HepG2 (cell line): Measurements from ENCODE around the gene AGAP3. TPM values are rescaled to one million over a fixed set of nuclear protein-coding genes. Genes with fewer than 3 reads are reported as not detected.

Source experiments
- AHR ChIP-seq: IDR thresholded peaks from 2 replicates; pipeline ENCODE4 v1.6.1; 2018; ENCODE audit warnings: missing genetic modification reagents, missing compliant biosample characterization
- BCL3 ChIP-seq: sonication (generic); formaldehyde crosslinking; IDR thresholded peaks from 2 replicates; pipeline ENCODE4 v1.5.1; 2020; ENCODE audit warnings: mild to moderate bottlenecking, missing genetic modification reagents, moderate library complexity
- KDM3A ChIP-seq: IDR thresholded peaks from 2 replicates; pipeline ENCODE4 v1.6.1; 2018; ENCODE audit warnings: low read depth, missing compliant biosample characterization
- MEF2D ChIP-seq: sonication (generic); formaldehyde crosslinking; IDR thresholded peaks from 2 replicates; pipeline ENCODE4 v1.5.1; 2020; ENCODE audit warnings: mild to moderate bottlenecking, missing genetic modification reagents
- NAIF1 ChIP-seq: sonication (generic); formaldehyde crosslinking; IDR thresholded peaks from 2 replicates; pipeline ENCODE4 v1.5.0; 2020; ENCODE audit warnings: mild to moderate bottlenecking, missing genetic modification reagents, borderline replicate concordance
- PAF1 ChIP-seq: IDR thresholded peaks from 2 replicates; pipeline ENCODE4 v1.6.1; 2016; ENCODE audit warnings: missing genetic modification reagents, missing compliant biosample characterization
- PHF8 ChIP-seq: sonication (generic); formaldehyde crosslinking; IDR thresholded peaks from 2 replicates; pipeline ENCODE4 v1.5.0; 2020; ENCODE audit warnings: missing genetic modification reagents
- POLR2G ChIP-seq: fragments of 200-400 bp; formaldehyde crosslinking; IDR thresholded peaks from 2 replicates; pipeline ENCODE4 v1.6.1; 2018; ENCODE audit warnings: mild to moderate bottlenecking, low read depth, low read length, moderate library complexity
- RXRB ChIP-seq: IDR thresholded peaks from 2 replicates; pipeline ENCODE4 v1.6.1; 2016; ENCODE audit warnings: borderline replicate concordance, missing genetic modification reagents, missing compliant biosample characterization
- SAFB2 ChIP-seq: sonication (generic); formaldehyde crosslinking; IDR thresholded peaks from 2 replicates; pipeline ENCODE4 v1.5.1; 2020; ENCODE audit warnings: missing genetic modification reagents, low read depth, mild to moderate bottlenecking, borderline replicate concordance
- SMAD1 ChIP-seq: sonication (generic); formaldehyde crosslinking; IDR thresholded peaks from 2 replicates; pipeline ENCODE4 v1.4.0; 2020; ENCODE audit warnings: missing genetic modification reagents, low read depth, mild to moderate bottlenecking, borderline replicate concordance
- TAF15 ChIP-seq: fragments of 200-400 bp; formaldehyde crosslinking; IDR thresholded peaks from one replicate; pipeline ENCODE4 v1.6.1; 2018; ENCODE audit warnings: mild to moderate bottlenecking, low read depth, low read length; ENCODE audit not compliant: poor library complexity, severe bottlenecking
- TEAD2 ChIP-seq: sonication (generic); formaldehyde crosslinking; IDR thresholded peaks from 2 replicates; pipeline ENCODE4 v1.9.0; 2021; ENCODE audit warnings: missing genetic modification reagents
- WIZ ChIP-seq: sonication (generic); formaldehyde crosslinking; IDR thresholded peaks from 2 replicates; pipeline ENCODE4 v1.5.1; 2020; ENCODE audit warnings: mild to moderate bottlenecking, missing genetic modification reagents
- XRCC5 ChIP-seq: fragments of 200-400 bp; formaldehyde crosslinking; optimal IDR thresholded peaks from 2 replicates; pipeline ENCODE3; 2017; ENCODE audit warnings: mild to moderate bottlenecking, low read length
- YY1 ChIP-seq: IDR thresholded peaks from 2 replicates; pipeline ENCODE4 v1.6.1; 2011; ENCODE audit warnings: low read length, low read depth, moderate library complexity, mild to moderate bottlenecking; ENCODE audit not compliant: insufficient read depth, insufficient replicate concordance
- ZNF235 ChIP-seq: sonication (generic); formaldehyde crosslinking; IDR thresholded peaks from 2 replicates; pipeline ENCODE4 v1.8.1; 2023; ENCODE audit warnings: mild to moderate bottlenecking, missing genetic modification reagents, borderline replicate concordance
- ZNF280D ChIP-seq: sonication (generic); formaldehyde crosslinking; IDR thresholded peaks from 2 replicates; pipeline ENCODE4 v1.5.1; 2020; ENCODE audit warnings: mild to moderate bottlenecking, missing genetic modification reagents
- ZNF317 ChIP-seq: sonication (generic); formaldehyde crosslinking; IDR thresholded peaks from 2 replicates; pipeline ENCODE4 v1.5.0; 2020; ENCODE audit warnings: mild to moderate bottlenecking, missing genetic modification reagents
- ZNF33A ChIP-seq: sonication (generic); formaldehyde crosslinking; IDR thresholded peaks from 2 replicates; pipeline ENCODE4 v1.5.1; 2020; ENCODE audit warnings: missing genetic modification reagents, mild to moderate bottlenecking, moderate library complexity, borderline replicate concordance
- ZNF703 ChIP-seq: sonication (generic); formaldehyde crosslinking; IDR thresholded peaks from 2 replicates; pipeline ENCODE4 v1.5.1; 2020; ENCODE audit warnings: missing genetic modification reagents, mild to moderate bottlenecking, moderate library complexity, borderline replicate concordance
- polyA plus RNA-seq, 8 experiments: library from polyadenylated mRNA; depleted of rRNA in 3 of 8; stranded (reverse) in 7 of 8; unstranded in 1 of 8; fragments of >200 nt; fragmentation: Illumina TruSeq in 4 of 8; extraction: Trizol in 4 of 8; gene quantifications; 2 replicates each; pipeline versions ENCODE4 v1.2.1 to v1.2.3, GENCODE V29; 2011 to 2016; ENCODE audit warnings: low read depth in 4 of 8, missing spikeins in 1 of 8, mixed read lengths in 1 of 8; ENCODE audit not compliant: insufficient read depth in 1 of 8
- total RNA-seq, 5 experiments: library from RNA; depleted of rRNA; stranded (reverse); fragments of >200 nt; fragmentation: Illumina TruSeq; extraction: Trizol; gene quantifications; 2 replicates each; pipeline ENCODE4 v1.2.3, GENCODE V29; 2016; ENCODE audit warnings: low read depth in 1 of 5

Gene AGAP3
- total and polyA plus RNA-seq, 2 of the 13 experiments (the other 11 are each of a cell fraction or from before 2014, with no cell fraction given): 31.3 to 61.4 TPM

DNA sequence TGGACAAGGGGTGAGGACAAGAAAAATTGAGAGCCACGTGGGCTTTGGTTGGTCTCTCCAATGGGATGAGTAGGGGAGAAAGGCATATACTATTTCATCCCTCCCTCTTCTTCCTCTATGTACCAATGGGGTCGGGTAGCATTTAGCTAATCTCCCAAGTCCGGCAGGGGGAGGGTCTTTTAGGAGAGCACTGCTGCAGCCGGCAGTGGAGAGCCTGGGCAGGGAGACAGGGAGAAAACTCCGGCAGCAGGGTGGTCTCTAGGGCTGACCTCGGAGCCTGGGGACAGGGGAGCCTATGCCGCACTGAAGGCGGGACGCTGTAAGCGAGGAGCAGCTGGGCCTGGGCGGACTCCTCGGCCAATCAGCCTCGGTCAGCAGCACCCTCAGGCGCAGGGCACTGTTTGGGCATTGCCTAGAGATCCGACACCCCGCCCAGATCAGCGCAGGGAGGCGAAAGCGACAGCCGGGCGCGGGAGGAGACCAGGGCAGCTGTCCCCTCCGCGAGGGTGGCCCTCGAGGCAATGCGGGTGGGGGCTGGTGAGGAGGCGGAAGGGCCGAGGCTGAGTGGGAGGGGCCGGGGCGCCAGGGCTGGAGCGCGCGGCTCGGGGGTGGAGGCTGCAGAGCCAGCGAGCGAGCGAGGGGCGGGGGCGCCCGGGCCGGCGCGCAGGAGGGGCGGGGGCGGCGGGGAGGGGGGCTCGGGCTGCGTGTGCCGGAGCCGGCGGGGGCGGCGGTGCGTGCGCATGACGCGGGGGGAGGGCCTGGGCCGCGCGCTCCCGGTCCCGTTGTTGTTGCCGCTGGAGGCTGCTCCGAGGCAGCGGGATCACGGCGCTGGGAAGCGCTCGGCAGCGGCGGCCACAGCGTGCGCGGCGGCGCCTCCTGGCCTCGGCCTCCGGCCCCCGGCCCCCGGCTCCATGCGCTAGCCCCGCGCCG, at the start of gene AGAP3 (continued):
- TF ChIP-seq BCL3 (CRISPR knock-in tag): 0 out of 2 replicates have a peak, but pooled peaks have one; percentile 69
- TF ChIP-seq KDM3A (CRISPR knock-in tag): no peak; the same call in 1 of the 2 replicates
- TF ChIP-seq POLR2G: peak; percentile 91
- peak; percentile 93; the same call in 1 of the 2 replicates for TF ChIP-seq SMAD1 (CRISPR knock-in tag)
- peak; percentile 40; the same call in 1 of the 2 replicates for TF ChIP-seq ZNF317
- TF ChIP-seq ZNF703 (CRISPR knock-in tag): no peak
- 0 out of 2 replicates have a peak, but pooled peaks have one; percentile 64 for TF ChIP-seq MEF2D (CRISPR knock-in tag)
- peak; percentile 35; the same call in 1 of the 2 replicates for TF ChIP-seq ZNF235 (CRISPR knock-in tag)
- peak; percentile 41 for TF ChIP-seq YY1
- TF ChIP-seq NAIF1 (CRISPR knock-in tag): no peak
- TF ChIP-seq TEAD2 (CRISPR knock-in tag): no peak
- TF ChIP-seq PHF8 (CRISPR knock-in tag): peak; percentile 79
- TF ChIP-seq WIZ (CRISPR knock-in tag): no peak
- TF ChIP-seq SAFB2 (CRISPR knock-in tag): peak; percentile 36; the same call in 1 of the 2 replicates
- no peak for TF ChIP-seq ZNF33A (CRISPR knock-in tag)
- TF ChIP-seq RXRB: 0 out of 2 replicates have a peak, but pooled peaks have one; percentile 19
- TF ChIP-seq AHR (CRISPR knock-in tag): peak; percentile 20; the same call in 1 of the 2 replicates
- TF ChIP-seq PAF1 (CRISPR knock-in tag): no peak
- no peak for TF ChIP-seq TAF15
- TF ChIP-seq ZNF280D (CRISPR knock-in tag): 0 out of 2 replicates have a peak, but pooled peaks have one; percentile 55
- peak; percentile 14 for TF ChIP-seq XRCC5
